Measurements from ENCODE around the gene RNF183. TPM values are rescaled to one million over a fixed set of nuclear protein-coding genes. Genes with fewer than 3 reads are reported as not detected.

Gene RNF183
- total and polyA plus RNA-seq, 9 of the 15 experiments (the other 6 are each of a cell fraction or from before 2014, with no cell fraction given) = 0.04 to 2.0 (median 0.16) TPM; not detected in 5

DNA sequence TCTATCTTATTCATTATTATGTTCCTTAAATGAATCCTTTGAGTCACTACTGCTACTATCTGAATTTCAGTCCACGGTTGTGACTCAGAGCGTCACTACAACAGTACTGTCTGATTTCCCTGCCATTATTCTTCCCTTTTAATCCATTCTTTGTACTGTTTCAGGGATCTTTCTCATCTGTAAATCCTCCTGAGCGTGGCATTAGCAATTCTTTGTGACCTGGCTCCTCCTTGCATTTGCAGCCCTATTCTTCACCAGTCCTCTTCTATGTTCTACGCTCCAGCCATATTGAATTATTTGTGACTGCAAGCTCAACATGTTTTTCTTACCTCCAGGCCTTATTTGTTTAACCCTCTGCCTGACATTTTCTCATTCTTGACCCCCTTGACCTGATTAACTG is 21.8 kb downstream of the RNF183 start:
- peaks cover 92% of the 10 kb centered on the region for H3K36me3 ChIP-seq (ENCODE audit: control insufficient read depth, insufficient read depth, low read length)
- ATAC-seq = no peak
- in situ Hi-C loops (cut with MboI) (no loop called here), intact Hi-C loops (cut with micrococcal nuclease) (no loop called here)
- no peaks in the 10 kb centered on the region for H3K9me1 ChIP-seq (ENCODE audit: control insufficient read depth, insufficient read depth, low read length)
- CTCF ChIA-PET (ENCODE audit: low intra/inter-chr PET ratio) = no interaction called here
- no peak overlapping the region for H3K9ac ChIP-seq (ENCODE audit: insufficient read depth in 1 of 2, low read depth in 2 of 2, low read length in 2 of 2)
- H3K4me3 ChIP-seq = no peak overlapping the region
- H2AFZ ChIP-seq (ENCODE audit: low read depth, low read length) = no peak overlapping the region
- 98% methylated on average over 4 of the region's 4 CpGs for WGBS (ENCODE audit: insufficient coverage, low coverage, missing lambda C conversion rate)
- H3K27ac ChIP-seq (ENCODE audit: extremely low read depth, low read depth, low read length) = no peak overlapping the region
- no peaks in the 10 kb centered on the region for H3K9me3 ChIP-seq (replicated peaks; ENCODE audit: control insufficient read depth, insufficient read depth, low read depth, low read length)
- no peak for FAIRE-seq
- H4K20me1 ChIP-seq (replicated peaks; ENCODE audit: control insufficient read depth, insufficient read depth, low read length) = no peaks in the 10 kb centered on the region
- POLR2A ChIA-PET = interaction anchor here (2.4 kb wide), 1 partner anchor 9 kb away, joined by 8 read pairs; no protein-coding TSS in a partner anchor
- H3K4me1 ChIP-seq (replicated peaks in 1 of 2; ENCODE audit: control insufficient read depth in 2 of 2, insufficient read depth in 2 of 2, low read length in 2 of 2) = peaks cover 2 to 3% of the 10 kb centered on the region in 2 experiments; a peak in 3 of 5 replicates
- BruUV-seq (replicated peaks) = no TSS peak
- H3K27me3 ChIP-seq (ENCODE audit: control insufficient read depth in 2 of 2, insufficient read depth in 2 of 2, low read length in 2 of 2) = no peaks in the 10 kb centered on the region
- H3K79me2 ChIP-seq (ENCODE audit: control insufficient read depth, insufficient read depth, low read length) = peaks cover 25% of the 10 kb centered on the region
- no peak for DNase-seq (ENCODE audit: extremely low read depth in 1 of 4, low spot score in 3 of 4)
- no peak overlapping the region for H3K4me2 ChIP-seq (ENCODE audit: insufficient read depth, low read length)
- TF ChIP-seq TEAD1 (CRISPR knock-in tag; IDR thresholded peaks at IDR 0.05) (no peak), SRSF7 (optimal IDR thresholded peaks at IDR 0.05; ENCODE audit: low read depth, low read length) (no peak), HNRNPUL1 (IDR thresholded peaks at IDR 0.05; ENCODE audit: low read length) (no peak), RB1 (IDR thresholded peaks at IDR 0.05; ENCODE audit: low read depth) (no peak)
- TF ChIP-seq, protein P1, sequence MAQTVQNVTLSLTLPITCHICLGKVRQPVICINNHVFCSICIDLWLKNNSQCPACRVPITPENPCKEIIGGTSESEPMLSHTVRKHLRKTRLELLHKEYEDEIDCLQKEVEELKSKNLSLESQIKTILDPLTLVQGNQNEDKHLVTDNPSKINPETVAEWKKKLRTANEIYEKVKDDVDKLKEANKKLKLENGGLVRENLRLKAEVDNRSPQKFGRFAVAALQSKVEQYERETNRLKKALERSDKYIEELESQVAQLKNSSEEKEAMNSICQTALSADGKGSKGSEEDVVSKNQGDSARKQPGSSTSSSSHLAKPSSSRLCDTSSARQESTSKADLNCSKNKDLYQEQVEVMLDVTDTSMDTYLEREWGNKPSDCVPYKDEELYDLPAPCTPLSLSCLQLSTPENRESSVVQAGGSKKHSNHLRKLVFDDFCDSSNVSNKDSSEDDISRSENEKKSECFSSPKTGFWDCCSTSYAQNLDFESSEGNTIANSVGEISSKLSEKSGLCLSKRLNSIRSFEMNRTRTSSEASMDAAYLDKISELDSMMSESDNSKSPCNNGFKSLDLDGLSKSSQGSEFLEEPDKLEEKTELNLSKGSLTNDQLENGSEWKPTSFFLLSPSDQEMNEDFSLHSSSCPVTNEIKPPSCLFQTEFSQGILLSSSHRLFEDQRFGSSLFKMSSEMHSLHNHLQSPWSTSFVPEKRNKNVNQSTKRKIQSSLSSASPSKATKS (CRISPR knock-in tag; IDR thresholded peaks at IDR 0.05) = no peak
- TF ChIP-seq, protein P2, sequence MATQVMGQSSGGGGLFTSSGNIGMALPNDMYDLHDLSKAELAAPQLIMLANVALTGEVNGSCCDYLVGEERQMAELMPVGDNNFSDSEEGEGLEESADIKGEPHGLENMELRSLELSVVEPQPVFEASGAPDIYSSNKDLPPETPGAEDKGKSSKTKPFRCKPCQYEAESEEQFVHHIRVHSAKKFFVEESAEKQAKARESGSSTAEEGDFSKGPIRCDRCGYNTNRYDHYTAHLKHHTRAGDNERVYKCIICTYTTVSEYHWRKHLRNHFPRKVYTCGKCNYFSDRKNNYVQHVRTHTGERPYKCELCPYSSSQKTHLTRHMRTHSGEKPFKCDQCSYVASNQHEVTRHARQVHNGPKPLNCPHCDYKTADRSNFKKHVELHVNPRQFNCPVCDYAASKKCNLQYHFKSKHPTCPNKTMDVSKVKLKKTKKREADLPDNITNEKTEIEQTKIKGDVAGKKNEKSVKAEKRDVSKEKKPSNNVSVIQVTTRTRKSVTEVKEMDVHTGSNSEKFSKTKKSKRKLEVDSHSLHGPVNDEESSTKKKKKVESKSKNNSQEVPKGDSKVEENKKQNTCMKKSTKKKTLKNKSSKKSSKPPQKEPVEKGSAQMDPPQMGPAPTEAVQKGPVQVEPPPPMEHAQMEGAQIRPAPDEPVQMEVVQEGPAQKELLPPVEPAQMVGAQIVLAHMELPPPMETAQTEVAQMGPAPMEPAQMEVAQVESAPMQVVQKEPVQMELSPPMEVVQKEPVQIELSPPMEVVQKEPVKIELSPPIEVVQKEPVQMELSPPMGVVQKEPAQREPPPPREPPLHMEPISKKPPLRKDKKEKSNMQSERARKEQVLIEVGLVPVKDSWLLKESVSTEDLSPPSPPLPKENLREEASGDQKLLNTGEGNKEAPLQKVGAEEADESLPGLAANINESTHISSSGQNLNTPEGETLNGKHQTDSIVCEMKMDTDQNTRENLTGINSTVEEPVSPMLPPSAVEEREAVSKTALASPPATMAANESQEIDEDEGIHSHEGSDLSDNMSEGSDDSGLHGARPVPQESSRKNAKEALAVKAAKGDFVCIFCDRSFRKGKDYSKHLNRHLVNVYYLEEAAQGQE (IDR thresholded peaks at IDR 0.05; ENCODE audit: borderline replicate concordance) = no peak
- TF ChIP-seq, protein P2 (CRISPR knock-in tag; IDR thresholded peaks at IDR 0.05; ENCODE audit: low read depth) = no peak
- TF ChIP-seq, protein P3, sequence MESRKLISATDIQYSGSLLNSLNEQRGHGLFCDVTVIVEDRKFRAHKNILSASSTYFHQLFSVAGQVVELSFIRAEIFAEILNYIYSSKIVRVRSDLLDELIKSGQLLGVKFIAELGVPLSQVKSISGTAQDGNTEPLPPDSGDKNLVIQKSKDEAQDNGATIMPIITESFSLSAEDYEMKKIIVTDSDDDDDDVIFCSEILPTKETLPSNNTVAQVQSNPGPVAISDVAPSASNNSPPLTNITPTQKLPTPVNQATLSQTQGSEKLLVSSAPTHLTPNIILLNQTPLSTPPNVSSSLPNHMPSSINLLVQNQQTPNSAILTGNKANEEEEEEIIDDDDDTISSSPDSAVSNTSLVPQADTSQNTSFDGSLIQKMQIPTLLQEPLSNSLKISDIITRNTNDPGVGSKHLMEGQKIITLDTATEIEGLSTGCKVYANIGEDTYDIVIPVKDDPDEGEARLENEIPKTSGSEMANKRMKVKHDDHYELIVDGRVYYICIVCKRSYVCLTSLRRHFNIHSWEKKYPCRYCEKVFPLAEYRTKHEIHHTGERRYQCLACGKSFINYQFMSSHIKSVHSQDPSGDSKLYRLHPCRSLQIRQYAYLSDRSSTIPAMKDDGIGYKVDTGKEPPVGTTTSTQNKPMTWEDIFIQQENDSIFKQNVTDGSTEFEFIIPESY (CRISPR knock-in tag; IDR thresholded peaks at IDR 0.05) = no peak
- TF ChIP-seq, protein P4, sequence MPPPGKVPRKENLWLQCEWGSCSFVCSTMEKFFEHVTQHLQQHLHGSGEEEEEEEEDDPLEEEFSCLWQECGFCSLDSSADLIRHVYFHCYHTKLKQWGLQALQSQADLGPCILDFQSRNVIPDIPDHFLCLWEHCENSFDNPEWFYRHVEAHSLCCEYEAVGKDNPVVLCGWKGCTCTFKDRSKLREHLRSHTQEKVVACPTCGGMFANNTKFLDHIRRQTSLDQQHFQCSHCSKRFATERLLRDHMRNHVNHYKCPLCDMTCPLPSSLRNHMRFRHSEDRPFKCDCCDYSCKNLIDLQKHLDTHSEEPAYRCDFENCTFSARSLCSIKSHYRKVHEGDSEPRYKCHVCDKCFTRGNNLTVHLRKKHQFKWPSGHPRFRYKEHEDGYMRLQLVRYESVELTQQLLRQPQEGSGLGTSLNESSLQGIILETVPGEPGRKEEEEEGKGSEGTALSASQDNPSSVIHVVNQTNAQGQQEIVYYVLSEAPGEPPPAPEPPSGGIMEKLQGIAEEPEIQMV (tag; conservative IDR thresholded peaks at IDR 0.05; ENCODE audit: low read depth) = no peak
